COR-L47 (cell line): Measurements from ENCODE around the gene CYP4A11.
"Not testable (repeated sequence)": the region's sequence is repeated elsewhere in the genome, so short reads cannot be mapped to it uniquely, and the experiment has no call there.

Experiments
- DNase-seq: peaks from one replicate; lab custom pipeline; 2025; lab: John Stamatoyannopoulos, UW

The CYP4A11 gene

GRCh38 chr1:46910790-46911189, 30.5 kb downstream of the CYP4A11 start:
- no peak for DNase-seq

GRCh38 chr1:46903481-46903880, 37.8 kb downstream of the CYP4A11 start:
- no peak for DNase-seq

- no peak for DNase-seq
Measured at GRCh38 chr1:46900401-46900800, 40.9 kb downstream of the CYP4A11 start.

- DNase-seq: not testable (repeated sequence)
Measured at GRCh38 chr1:46881656-46882055, 59.6 kb downstream of the CYP4A11 start.
